HCT116 (cell line): ENCODE measurements around the gene TEAD2. TPM values are rescaled to one million over a fixed set of nuclear protein-coding genes. Genes with fewer than 3 reads are reported as not detected.
A peak's percentile ranks its signal among the peaks of the same experiment; 100 is the strongest.

ENCODE experiments used
- ATAC-seq: fragments of 200-7000 bp; cut with Tn5 transposase; 2 replicates; pipeline ENCODE4 v1.9.1; 2020; ENCODE audit warnings: mild to moderate bottlenecking, moderate library complexity
- BruUV-seq: library from RNA; stranded (reverse); fragments of 400-500 nt; replicated peaks from 2 replicates; lab custom pipeline; 2021; lab: Mats Ljungman, UMichigan
- CTCF ChIA-PET: fragments of 300-600 bp; sonication (Branson Sonifier 250); formaldehyde crosslinking; loops from one replicate; lab custom pipeline; 2021; ENCODE audit warnings: antibody characterized with exemption; lab: Charles Lee
- POLR2A ChIA-PET: fragments of 300-600, 350-600 bp; sonication (Branson Sonifier 250); formaldehyde crosslinking; loops from one replicate; lab custom pipeline; 2021; ENCODE audit warnings: antibody characterized with exemption; lab: Charles Lee
- RAD21 ChIA-PET, 2 experiments: fragments of 300-600 bp; sonication (Branson Sonifier 250); formaldehyde crosslinking; loops; one replicate each; lab custom pipeline; 2023; ENCODE audit warnings: low total read pairs in 2 of 2; ENCODE audit not compliant: uncharacterized antibody in 2 of 2, unreplicated experiment in 2 of 2, low non-redundant PET in 1 of 2; lab: Charles Lee
- DNase-seq: peaks from one replicate; pipeline ENCODE4 v3.0.0-alpha.2; 2010; ENCODE audit warnings: low read depth, low spot score
- H2AFZ ChIP-seq: fragments of 200-600 bp; shearing (Covaris generic), sonication (generic); 2 replicates; pipeline ENCODE4 v1.6.1; 2017; ENCODE audit warnings: low read depth, mixed run types, mixed read lengths, antibody characterized with exemption, low read length; ENCODE audit not compliant: poor library complexity, severe bottlenecking
- H3K27ac ChIP-seq: 2 replicates; pipeline ENCODE4 v1.5.1; 2012; ENCODE audit warnings: low read depth, low read length
- H3K27me3 ChIP-seq: fragments of 200-600 bp; sonication (generic); 2 replicates; pipeline ENCODE4 v1.6.1; 2016; ENCODE audit warnings: mixed run types, low read length, mixed read lengths; ENCODE audit not compliant: insufficient read depth
- H3K36me3 ChIP-seq, 2 experiments: fragments of 200-500 bp in 1 of 2; fragments of 200-600 bp in 1 of 2; sonication (Bioruptor generic) in 1 of 2; sonication (generic) in 1 of 2; 2 replicates each; pipeline versions ENCODE4 v1.5.1 to v1.6.1; 2014 to 2016; ENCODE audit warnings: low read length in 2 of 2, inconsistent platforms in 1 of 2, mixed read lengths in 1 of 2, mixed run types in 1 of 2; ENCODE audit not compliant: insufficient read depth in 2 of 2, control insufficient read depth in 1 of 2
- H3K4me1 ChIP-seq, 2 experiments: fragments of 200-600 bp in 1 of 2; sonication (generic) in 1 of 2; 2 replicates each; pipeline versions ENCODE4 v1.5.1 to v1.6.1; 2012 to 2017; ENCODE audit warnings: low read length in 2 of 2, inconsistent platforms in 1 of 2, mild to moderate bottlenecking in 1 of 2, mixed read lengths in 1 of 2, mixed run types in 1 of 2, moderate library complexity in 1 of 2; ENCODE audit not compliant: insufficient read depth in 2 of 2, control insufficient read depth in 1 of 2
- H3K4me2 ChIP-seq: fragments of 200-600 bp; sonication (generic); 2 replicates; pipeline ENCODE4 v1.6.1; 2017; ENCODE audit warnings: mixed run types, low read length, mixed read lengths
- H3K4me3 ChIP-seq, 2 experiments: fragments of 200-600 bp in 1 of 2; sonication (generic) in 1 of 2; replicated peaks in 1 of 2; 2 replicates each; pipeline ENCODE4 v1.5.1; 2011 to 2016; ENCODE audit warnings: low read length in 2 of 2, control low read depth in 1 of 2, low read depth in 1 of 2, mild to moderate bottlenecking in 1 of 2, mixed read lengths in 1 of 2, mixed run types in 1 of 2
- H3K79me2 ChIP-seq: fragments of 200-600 bp; sonication (generic); 2 replicates; pipeline ENCODE4 v1.6.1; 2017; ENCODE audit warnings: mild to moderate bottlenecking, mixed run types, low read length, moderate library complexity, mixed read lengths; ENCODE audit not compliant: insufficient read depth
- H3K9ac ChIP-seq: fragments of 200-600 bp; sonication (generic); 2 replicates; pipeline ENCODE4 v1.6.1; 2016; ENCODE audit warnings: low read length, mixed read lengths
- H3K9me2 ChIP-seq: fragments of 200-600 bp; sonication (generic), shearing (Covaris generic); 2 replicates; pipeline ENCODE4 v1.6.1; 2017; ENCODE audit warnings: mixed run types, mild to moderate bottlenecking, moderate library complexity; ENCODE audit not compliant: insufficient read depth
- H3K9me3 ChIP-seq, 2 experiments: fragments of 200-500 bp in 1 of 2; fragments of 200-600 bp in 1 of 2; sonication (Bioruptor generic) in 1 of 2; sonication (generic) in 1 of 2; 2 replicates each; pipeline ENCODE4 v1.6.1; 2014 to 2017; ENCODE audit warnings: low read length in 2 of 2, mixed read lengths in 2 of 2, inconsistent platforms in 1 of 2, low read depth in 1 of 2, mild to moderate bottlenecking in 1 of 2, mixed run types in 1 of 2, moderate library complexity in 1 of 2; ENCODE audit not compliant: control insufficient read depth in 1 of 2, insufficient read depth in 1 of 2
- H4K20me1 ChIP-seq: fragments of 200-600 bp; sonication (generic), shearing (Covaris generic); 2 replicates; pipeline ENCODE4 v1.6.1; 2017; ENCODE audit warnings: mixed run types, mild to moderate bottlenecking, moderate library complexity; ENCODE audit not compliant: insufficient read depth
- ATF3 ChIP-seq: IDR thresholded peaks from 2 replicates; pipeline ENCODE4 v1.6.1; 2012
- CBX3 ChIP-seq: IDR thresholded peaks from 2 replicates; pipeline ENCODE4 v1.6.1; 2012; ENCODE audit warnings: low read depth
- CEBPB ChIP-seq: IDR thresholded peaks from 2 replicates; pipeline ENCODE4 v1.6.1; 2012; ENCODE audit warnings: low read depth
- EGR1 ChIP-seq: IDR thresholded peaks from 2 replicates; pipeline ENCODE4 v1.6.1; 2012; ENCODE audit warnings: low read depth
- EZH2 ChIP-seq: fragments of 200-600 bp; sonication (generic); IDR thresholded peaks from 2 replicates; pipeline ENCODE4 v1.6.1; 2017; ENCODE audit warnings: antibody characterized with exemption, mixed run types
- JUND ChIP-seq: IDR thresholded peaks from 2 replicates; pipeline ENCODE4 v1.6.1; 2012
- POLR2A ChIP-seq: IDR thresholded peaks from 2 replicates; pipeline ENCODE4 v1.7.0; 2011; ENCODE audit warnings: borderline replicate concordance; ENCODE audit not compliant: insufficient read depth, insufficient read length; ENCODE audit errors: extremely low read depth
- RAD21 ChIP-seq: IDR thresholded peaks from 2 replicates; pipeline ENCODE4 v1.6.1; 2012; ENCODE audit warnings: low read depth, mild to moderate bottlenecking
- SIN3A ChIP-seq: IDR thresholded peaks from 2 replicates; pipeline ENCODE4 v1.6.1; 2012; ENCODE audit warnings: low read depth
- ZFX ChIP-seq: fragments of 450-650 bp; IDR thresholded peaks from 2 replicates; pipeline ENCODE4 v1.6.1; 2017
- ZNF274 ChIP-seq: fragments of 200-500 bp; sonication (Bioruptor generic); IDR thresholded peaks from 2 replicates; pipeline ENCODE4 v1.6.1; 2014; ENCODE audit warnings: mild to moderate bottlenecking, low read depth, low read length, inconsistent platforms
- intact Hi-C: fragments of 100-400 bp; cut with micrococcal nuclease; formaldehyde crosslinking; loops from 2 replicates; pipeline ENCODE4 v1.10.0; 2022
- total RNA-seq: library from RNA; stranded (reverse); gene quantifications from one replicate; pipeline ENCODE4 v1.2.1, GENCODE V29; 2021; ENCODE audit not compliant: unreplicated experiment

Gene TEAD2
- total RNA-seq, 1 experiment from 2014 or later: 31.9 TPM

- TF ChIP-seq CBX3: no peak
- TF ChIP-seq, all 23 proteins: peak for 0
These were observed 44.9 kb upstream of the TEAD2 start (continued) for GRCh38 chr19:49407079-49407478.

GRCh38 chr19:49403404-49404187 lies 41.4 kb upstream of the TEAD2 start:
- H3K4me3 ChIP-seq: no peak overlapping the region
- no peak overlapping the region for H3K9ac ChIP-seq
- no peaks in the 10 kb centered on the region for H3K9me3 ChIP-seq
- CTCF ChIA-PET: interaction anchor here (0.7 to 1.3 kb wide), 4 partner anchors 12 to 167 kb away, joined by 3 to 7 read pairs (median 3); no protein-coding TSS in a partner anchor
- DNase-seq: no peak
- peak; percentile 83 for ATAC-seq
- intact Hi-C loops: no loop called here
- POLR2A ChIA-PET: interaction anchor here (1.1 to 2.1 kb wide), 3 partner anchors 12 to 48 kb away, joined by 3 to 8 read pairs (median 4); partner anchors contain the start of gene PIH1D1
- peak overlapping the region; percentile 46; the same call in 1 of the 2 replicates for H3K27ac ChIP-seq
- BruUV-seq: no TSS peak
- no peaks in the 10 kb centered on the region for H4K20me1 ChIP-seq
- no peaks in the 10 kb centered on the region for H3K9me2 ChIP-seq
- H3K27me3 ChIP-seq: no peaks in the 10 kb centered on the region
- no peaks in the 10 kb centered on the region for H3K36me3 ChIP-seq
- RAD21 ChIA-PET: no interaction called here
- H3K79me2 ChIP-seq: no peaks in the 10 kb centered on the region
- no peak overlapping the region for H2AFZ ChIP-seq
- H3K4me2 ChIP-seq: peak overlapping the region; percentile 56
- peaks cover 10 to 15% of the 10 kb centered on the region in 2 experiments; a peak in 3 of 4 replicates for H3K4me1 ChIP-seq
- no peak for TF ChIP-seq CBX3
- TF ChIP-seq CEBPB: no peak
- TF ChIP-seq POLR2A: no peak
- no peak for TF ChIP-seq ZNF274
- no peak for TF ChIP-seq ZFX
- TF ChIP-seq EZH2: no peak
- TF ChIP-seq JUND: no peak
- TF ChIP-seq RAD21: no peak
- TF ChIP-seq EGR1: no peak
- no peak for TF ChIP-seq SIN3A
- TF ChIP-seq ATF3: no peak
